Neural progenitor cell (in vitro differentiated cells): ENCODE data around the gene TACR2. TPM values are rescaled to one million over a fixed set of nuclear protein-coding genes. Genes with fewer than 3 reads are reported as not detected.

Experiments used
- DNase-seq: peaks from one replicate; pipeline ENCODE4 v3.0.0-alpha.2; 2016; ENCODE audit warnings: low spot score
- H2AFZ ChIP-seq: fragments of 200-600 bp; sonication (generic); replicated peaks from 2 replicates; pipeline ENCODE4 v1.6.1; 2016; ENCODE audit warnings: antibody characterized with exemption
- H3F3A ChIP-seq: fragments of 200-600 bp; sonication (generic); 2 replicates; pipeline ENCODE4 v1.6.1; 2016; ENCODE audit warnings: antibody characterized with exemption, low read depth
- H3K27ac ChIP-seq: fragments of 200-600 bp; sonication (generic); 2 replicates; pipeline ENCODE4 v1.5.1; 2016; ENCODE audit warnings: mild to moderate bottlenecking
- H3K27me3 ChIP-seq: fragments of 200-600 bp; sonication (generic); 2 replicates; pipeline ENCODE4 v1.6.1; 2016; ENCODE audit warnings: mild to moderate bottlenecking, moderate library complexity
- H3K36me3 ChIP-seq: fragments of 200-600 bp; sonication (generic); 2 replicates; pipeline ENCODE4 v1.5.1; 2016
- H3K4me1 ChIP-seq: fragments of 200-600 bp; sonication (generic); 2 replicates; pipeline ENCODE4 v1.6.1; 2016; ENCODE audit warnings: mixed run types
- H3K4me2 ChIP-seq: fragments of 200-600 bp; sonication (generic); 2 replicates; pipeline ENCODE4 v1.6.1; 2016
- H3K4me3 ChIP-seq: fragments of 200-600 bp; sonication (generic); 2 replicates; pipeline ENCODE4 v1.5.1; 2016
- H3K79me2 ChIP-seq: fragments of 200-600 bp; sonication (generic); 2 replicates; pipeline ENCODE4 v1.6.1; 2016; ENCODE audit warnings: low read depth
- H3K9ac ChIP-seq: fragments of 200-600 bp; sonication (generic); 2 replicates; pipeline ENCODE4 v1.6.1; 2016
- H3K9me3 ChIP-seq: fragments of 200-600 bp; sonication (generic); 2 replicates; pipeline ENCODE4 v1.5.1; 2016; ENCODE audit warnings: low read depth
- H4K20me1 ChIP-seq: fragments of 200-600 bp; sonication (generic); 2 replicates; pipeline ENCODE4 v1.6.1; 2016; ENCODE audit warnings: low read depth
- H3K27ac Mint-ChIP-seq: 3 replicates; pipeline ENCODE4 v1.8.0; 2021; ENCODE audit warnings: mixed read lengths
- H3K27me3 Mint-ChIP-seq: 2 replicates; pipeline ENCODE4 v1.8.0; 2022; ENCODE audit warnings: low read depth, mild to moderate bottlenecking, inconsistent platforms, moderate library complexity, mixed read lengths; ENCODE audit not compliant: insufficient read depth
- H3K36me3 Mint-ChIP-seq: 3 replicates; pipeline ENCODE4 v1.8.0; 2021; ENCODE audit warnings: mixed read lengths
- H3K4me1 Mint-ChIP-seq: 3 replicates; pipeline ENCODE4 v1.8.0; 2021; ENCODE audit warnings: mixed read lengths
- H3K4me3 Mint-ChIP-seq: 3 replicates; pipeline ENCODE4 v1.8.0; 2021; ENCODE audit warnings: mild to moderate bottlenecking, moderate library complexity, mixed read lengths
- H3K9me3 Mint-ChIP-seq: 3 replicates; pipeline ENCODE4 v1.8.0; 2020; ENCODE audit warnings: mixed read lengths
- CTCF ChIP-seq: fragments of 200-600 bp; sonication (generic); IDR thresholded peaks from 2 replicates; pipeline ENCODE4 v1.5.1; 2017; ENCODE audit warnings: antibody characterized with exemption, mild to moderate bottlenecking
- EZH2 ChIP-seq: fragments of 200-600 bp; sonication (generic); IDR thresholded peaks from 2 replicates; pipeline ENCODE4 v1.6.1; 2017; ENCODE audit warnings: antibody characterized with exemption, mild to moderate bottlenecking, moderate library complexity
- EZH2phosphoT487 ChIP-seq: fragments of 200-600 bp; sonication (generic); IDR thresholded peaks from 2 replicates; pipeline ENCODE4 v1.6.1; 2017; ENCODE audit warnings: antibody characterized with exemption
- total RNA-seq: library from RNA; depleted of rRNA; stranded (reverse); fragments of >200 nt; gene quantifications from 2 replicates; pipeline ENCODE4 v1.2.3, GENCODE V29; 2015; ENCODE audit warnings: low replicate concordance

Gene TACR2
- total RNA-seq, 1 donor from 2014 or later: not detected

- Mint-ChIP-seq H3K9me3 (no peaks in the 10 kb centered on the region), H3K4me1 (no peaks in the 10 kb centered on the region), H3K27ac (no peak overlapping the region), H3K27me3 (no peaks in the 10 kb centered on the region), H3K4me3 (no peak overlapping the region), H3K36me3 (peaks cover 24% of the 10 kb centered on the region)
- DNase-seq: no peak
- no peaks in the 10 kb centered on the region for H3K9me3 ChIP-seq
- no peak overlapping the region for H3K4me2 ChIP-seq
- H3K9ac ChIP-seq: no peak overlapping the region
- no peak overlapping the region for H3K4me3 ChIP-seq
- H3K36me3 ChIP-seq: no peaks in the 10 kb centered on the region
- H2AFZ ChIP-seq: no peak overlapping the region
- H3K79me2 ChIP-seq: no peaks in the 10 kb centered on the region
- no peaks in the 10 kb centered on the region for H3F3A ChIP-seq
- H3K27ac ChIP-seq: no peak overlapping the region
- H3K4me1 ChIP-seq: no peaks in the 10 kb centered on the region
- TF ChIP-seq EZH2phosphoT487 (no peak), CTCF (no peak), EZH2 (no peak)
- no peaks in the 10 kb centered on the region for H4K20me1 ChIP-seq
- no peaks in the 10 kb centered on the region for H3K27me3 ChIP-seq
Measured at GRCh38 chr10:69382382-69383117, 34.2 kb downstream of the TACR2 start.

- Histone ChIP-seq H4K20me1 (no peaks in the 10 kb centered on the region), H3K79me2 (no peaks in the 10 kb centered on the region), H3K4me2 (no peak overlapping the region), H3K4me1 (peaks cover 9% of the 10 kb centered on the region), H2AFZ (no peak overlapping the region), H3K27me3 (no peaks in the 10 kb centered on the region), H3K27ac (no peak overlapping the region), H3K9ac (no peak overlapping the region), H3K36me3 (no peaks in the 10 kb centered on the region), H3K4me3 (no peak overlapping the region), H3K9me3 (no peaks in the 10 kb centered on the region), H3F3A (peaks cover 4% of the 10 kb centered on the region)
- TF ChIP-seq EZH2phosphoT487 (no peak), CTCF (no peak), EZH2 (no peak)
- Mint-ChIP-seq H3K27ac (no peak overlapping the region), H3K4me1 (peaks cover 5% of the 10 kb centered on the region), H3K27me3 (peaks cover 2% of the 10 kb centered on the region), H3K36me3 (peaks cover 18% of the 10 kb centered on the region), H3K9me3 (no peaks in the 10 kb centered on the region), H3K4me3 (no peak overlapping the region)
- DNase-seq: no peak
Measured at GRCh38 chr10:69379800-69380199, 36.9 kb downstream of the TACR2 start.

GRCh38 chr10:69377933-69378332, 38.8 kb downstream of the TACR2 start:
- H3K4me3 Mint-ChIP-seq: no peak overlapping the region
- Histone ChIP-seq H3K4me2 (no peak overlapping the region), H3K4me1 (peaks cover 9% of the 10 kb centered on the region), H3K27ac (no peak overlapping the region), H4K20me1 (no peaks in the 10 kb centered on the region), H3K9ac (no peak overlapping the region), H2AFZ (no peak overlapping the region), H3K9me3 (no peaks in the 10 kb centered on the region), H3F3A (peaks cover 4% of the 10 kb centered on the region), H3K79me2 (no peaks in the 10 kb centered on the region), H3K36me3 (no peaks in the 10 kb centered on the region), H3K4me3 (no peak overlapping the region), H3K27me3 (no peaks in the 10 kb centered on the region)
- TF ChIP-seq EZH2phosphoT487: no peak
- no peak for DNase-seq
- H3K9me3 Mint-ChIP-seq: no peaks in the 10 kb centered on the region
- peaks cover 7% of the 10 kb centered on the region for H3K27me3 Mint-ChIP-seq
- H3K4me1 Mint-ChIP-seq: peaks cover 5% of the 10 kb centered on the region
- peaks cover 16% of the 10 kb centered on the region for H3K36me3 Mint-ChIP-seq
- H3K27ac Mint-ChIP-seq: no peak overlapping the region

GRCh38 chr10:69377191-69377590, 39.5 kb downstream of the TACR2 start:
- H2AFZ ChIP-seq: no peak overlapping the region
- TF ChIP-seq EZH2phosphoT487 (no peak), EZH2 (no peak), CTCF (no peak)
- peaks cover 7% of the 10 kb centered on the region for H3K27me3 Mint-ChIP-seq
- H3K4me3 Mint-ChIP-seq: no peak overlapping the region
- no peak overlapping the region for H3K4me3 ChIP-seq
- no peaks in the 10 kb centered on the region for H3K9me3 ChIP-seq
- H3K79me2 ChIP-seq: no peaks in the 10 kb centered on the region
- H3K27ac ChIP-seq: no peak overlapping the region
- peaks cover 12% of the 10 kb centered on the region for H3K36me3 Mint-ChIP-seq
- DNase-seq: no peak
- no peak overlapping the region for H3K4me2 ChIP-seq
- no peaks in the 10 kb centered on the region for H3K27me3 ChIP-seq
- H3F3A ChIP-seq: peaks cover 4% of the 10 kb centered on the region
- H3K4me1 ChIP-seq: peaks cover 9% of the 10 kb centered on the region
- H3K4me1 Mint-ChIP-seq: peaks cover 5% of the 10 kb centered on the region
- no peaks in the 10 kb centered on the region for H3K36me3 ChIP-seq
- no peaks in the 10 kb centered on the region for H4K20me1 ChIP-seq
- no peak overlapping the region for H3K27ac Mint-ChIP-seq
- no peaks in the 10 kb centered on the region for H3K9me3 Mint-ChIP-seq
- no peak overlapping the region for H3K9ac ChIP-seq
